Esophagus muscularis mucosa (tissue), 4 donors: ENCODE results near the gene LRRC45.

Source experiments
- CTCF ChIP-seq, 3 experiments: fragments of 200-600 bp in 2 of 3; fragments of 450-650 bp in 1 of 3; sonication (generic) in 2 of 3; IDR thresholded peaks; one replicate each; pipeline ENCODE4 v1.5.1; 2017 to 2019; ENCODE audit warnings: antibody characterized with exemption in 3 of 3, mild to moderate bottlenecking in 2 of 3, moderate library complexity in 1 of 3
- EP300 ChIP-seq: sonication (generic); formaldehyde crosslinking; IDR thresholded peaks from one replicate; pipeline ENCODE4 v1.6.1; 2017; ENCODE audit warnings: antibody characterized with exemption
- POLR2A ChIP-seq: fragments of 450-650 bp; IDR thresholded peaks from one replicate; pipeline ENCODE4 v1.6.1; 2017; ENCODE audit warnings: antibody characterized with exemption, moderate library complexity, mild to moderate bottlenecking, low read depth
- POLR2AphosphoS5 ChIP-seq, 2 donors: sonication (generic); formaldehyde crosslinking; IDR thresholded peaks; one replicate each; pipeline ENCODE4 v1.6.1; 2017; ENCODE audit warnings: antibody characterized with exemption in 2 of 2

GRCh38 chr17:82012261-82012639 is 10.9 kb upstream of the LRRC45 start:
- TF ChIP-seq POLR2AphosphoS5 (IDR thresholded peaks at IDR 0.05) (no peak), CTCF (IDR thresholded peaks at IDR 0.05) (no peak), POLR2A (no peak), EP300 (no peak)
